Trophoblast cell (in vitro differentiated cells and primary cell): ENCODE data around the gene ISCA1. TPM values are rescaled to one million over a fixed set of nuclear protein-coding genes. Genes with fewer than 3 reads are reported as not detected.

Experiments
- DNase-seq, 2 donors: peaks; one replicate each; pipeline ENCODE4 v3.0.0-alpha.2; 2016
- H2AFZ ChIP-seq: 2 replicates; pipeline ENCODE4 v1.6.1; 2013; ENCODE audit warnings: low read length, moderate library complexity, mild to moderate bottlenecking; ENCODE audit not compliant: insufficient read depth, poor library complexity
- H2AK5ac ChIP-seq: 2 replicates; pipeline ENCODE4 v1.6.1; 2013; ENCODE audit warnings: mild to moderate bottlenecking, low read length
- H2BK120ac ChIP-seq: 2 replicates; pipeline ENCODE4 v1.6.1; 2013; ENCODE audit warnings: low read length, mild to moderate bottlenecking, moderate library complexity; ENCODE audit not compliant: insufficient read depth, poor library complexity
- H2BK12ac ChIP-seq: 2 replicates; pipeline ENCODE4 v1.6.1; 2013; ENCODE audit warnings: mild to moderate bottlenecking, low read length, moderate library complexity
- H2BK5ac ChIP-seq: 2 replicates; pipeline ENCODE4 v1.6.1; 2013; ENCODE audit warnings: low read length, low read depth, moderate library complexity, mild to moderate bottlenecking; ENCODE audit not compliant: poor library complexity
- H3K14ac ChIP-seq: 2 replicates; pipeline ENCODE4 v1.6.1; 2013; ENCODE audit warnings: mild to moderate bottlenecking, low read length
- H3K18ac ChIP-seq: 2 replicates; pipeline ENCODE4 v1.6.1; 2013; ENCODE audit warnings: mild to moderate bottlenecking, low read length
- H3K23ac ChIP-seq: 2 replicates; pipeline ENCODE4 v1.6.1; 2013; ENCODE audit warnings: low read length
- H3K27ac ChIP-seq: 2 replicates; pipeline ENCODE4 v1.5.1; 2013; ENCODE audit warnings: low read depth, mild to moderate bottlenecking, inconsistent platforms, low read length, moderate library complexity
- H3K27me3 ChIP-seq: 2 replicates; pipeline ENCODE4 v1.6.1; 2013; ENCODE audit warnings: inconsistent platforms, mild to moderate bottlenecking, low read length, moderate library complexity; ENCODE audit not compliant: insufficient read depth
- H3K36me3 ChIP-seq, 2 experiments: 1 replicate in 1 of 2; 2 replicates in 1 of 2; pipeline ENCODE4 v1.6.1; 2013; ENCODE audit warnings: low read length in 2 of 2, mild to moderate bottlenecking in 2 of 2, moderate library complexity in 1 of 2; ENCODE audit not compliant: insufficient read depth in 2 of 2, control insufficient read depth in 1 of 2
- H3K4ac ChIP-seq: 2 replicates; pipeline ENCODE4 v1.6.1; 2013; ENCODE audit warnings: low read depth, mild to moderate bottlenecking, low read length, moderate library complexity
- H3K4me1 ChIP-seq, 2 experiments: 1 replicate in 1 of 2; 2 replicates in 1 of 2; pipeline ENCODE4 v1.6.1; 2013; ENCODE audit warnings: low read length in 2 of 2, mild to moderate bottlenecking in 2 of 2, moderate library complexity in 1 of 2; ENCODE audit not compliant: insufficient read depth in 2 of 2, control insufficient read depth in 1 of 2
- H3K4me2 ChIP-seq: 2 replicates; pipeline ENCODE4 v1.6.1; 2013; ENCODE audit warnings: inconsistent platforms, mild to moderate bottlenecking, low read length, moderate library complexity
- H3K4me3 ChIP-seq: 2 replicates; pipeline ENCODE4 v1.5.1; 2013; ENCODE audit warnings: mild to moderate bottlenecking, low read depth, low read length, inconsistent platforms
- H3K79me1 ChIP-seq: one replicate; pipeline ENCODE4 v1.6.1; 2013; ENCODE audit warnings: low read length
- H3K79me2 ChIP-seq: 2 replicates; pipeline ENCODE4 v1.6.1; 2013; ENCODE audit warnings: low read length, mild to moderate bottlenecking; ENCODE audit not compliant: control insufficient read depth, insufficient read depth, poor library complexity
- H3K9ac ChIP-seq: 2 replicates; pipeline ENCODE4 v1.6.1; 2013; ENCODE audit warnings: mild to moderate bottlenecking, low read length
- H3K9me3 ChIP-seq: 2 replicates; pipeline ENCODE4 v1.6.1; 2013; ENCODE audit warnings: low read depth, mild to moderate bottlenecking, control low read depth, inconsistent platforms, low read length; ENCODE audit not compliant: insufficient read depth
- H4K12ac ChIP-seq: 2 replicates; pipeline ENCODE4 v1.6.1; 2013; ENCODE audit warnings: low read depth, mild to moderate bottlenecking, low read length, moderate library complexity
- H4K8ac ChIP-seq: 2 replicates; pipeline ENCODE4 v1.6.1; 2013; ENCODE audit warnings: low read depth, mild to moderate bottlenecking, low read length, moderate library complexity
- H4K91ac ChIP-seq: one replicate; pipeline ENCODE4 v1.6.1; 2013; ENCODE audit warnings: low read depth, mild to moderate bottlenecking, low read length, moderate library complexity
- WGBS: extraction: QIAGEN DNeasy Blood & Tissue Kit; methylation state at CpG from one replicate; pipeline ENCODE4 v1.1.7; 2013; ENCODE audit warnings: missing lambda C conversion rate; ENCODE audit not compliant: insufficient read length, insufficient coverage; ENCODE audit errors: extremely low coverage; 5-methylcytosine and 5-hydroxymethylcytosine counted together
- polyA plus RNA-seq: library from polyadenylated mRNA; stranded (reverse); fragments of 200-250 nt; gene quantifications from 2 replicates; pipeline ENCODE4 v1.2.3, GENCODE V29; 2013

ISCA1 gene
- 29.1 and 30.5 TPM in 2 replicates for polyA plus RNA-seq

GRCh38 chr9:86282077-86282978 lies at the start of gene ISCA1:
ISCA1 (minus strand) TSS chr9:86282538; CDS start chr9:86282458, 80 bp downstream.
- H4K8ac ChIP-seq, result peak within 1 kb of the TSS; percentile 88
- peak; percentile 95 for DNase-seq
- peak within 1 kb of the TSS; percentile 43 for H3K23ac ChIP-seq
- H3K14ac ChIP-seq, result peak within 1 kb of the TSS; percentile 88
- peak within 1 kb of the TSS; percentile 86 for H3K4me2 ChIP-seq
- H2AK5ac ChIP-seq, result peak within 1 kb of the TSS; percentile 9
- peaks cover 7% of the 10 kb centered on the region for H3K79me1 ChIP-seq
- peaks cover 7% of the 10 kb centered on the region for H3K79me2 ChIP-seq
- peaks cover 4 to 5% of the 10 kb centered on the region in 2 experiments for H3K36me3 ChIP-seq
- H2BK12ac ChIP-seq, result no peak within 1 kb of the TSS
- H3K9me3 ChIP-seq, result peaks cover 1% of the 10 kb centered on the region
- H2BK120ac ChIP-seq, result peak within 1 kb of the TSS; percentile 81
- peaks cover 2 to 7% of the 10 kb centered on the region in 2 experiments for H3K4me1 ChIP-seq
- WGBS, result no CpG with 5 or more reads among the region's 101 CpGs
- peak within 1 kb of the TSS; percentile 91 for H3K18ac ChIP-seq
- H4K91ac ChIP-seq, result peak within 1 kb of the TSS; percentile 92
- H3K9ac ChIP-seq, result peak within 1 kb of the TSS; percentile 88
- H4K12ac ChIP-seq, result peak within 1 kb of the TSS; percentile 92
- peak within 1 kb of the TSS; percentile 50 for H3K4ac ChIP-seq
- peak within 1 kb of the TSS; percentile 85 for H2BK5ac ChIP-seq
- H3K27ac ChIP-seq, result peak within 1 kb of the TSS; percentile 90
- peak within 1 kb of the TSS; percentile 99 for H3K4me3 ChIP-seq
- H3K27me3 ChIP-seq, result no peaks in the 10 kb centered on the region
- peak within 1 kb of the TSS; percentile 89 for H2AFZ ChIP-seq

- H3K4ac ChIP-seq, result no peak overlapping the region
- no peaks in the 10 kb centered on the region for H3K4me1 ChIP-seq
- H3K79me2 ChIP-seq, result no peaks in the 10 kb centered on the region
- no peak overlapping the region for H4K12ac ChIP-seq
- no peak overlapping the region for H2AK5ac ChIP-seq
- H2BK120ac ChIP-seq, result no peak overlapping the region
- no peak overlapping the region for H2BK5ac ChIP-seq
- no peak overlapping the region for H2BK12ac ChIP-seq
- no peak overlapping the region for H4K8ac ChIP-seq
- no CpG with 5 or more reads among the region's 5 CpGs for WGBS
- H3K23ac ChIP-seq, result no peak overlapping the region
- H2AFZ ChIP-seq, result no peak overlapping the region
- no peak overlapping the region for H3K18ac ChIP-seq
- no peak overlapping the region for H3K4me3 ChIP-seq
- H3K79me1 ChIP-seq, result no peaks in the 10 kb centered on the region
- H3K14ac ChIP-seq, result no peak overlapping the region
- H3K27me3 ChIP-seq, result no peaks in the 10 kb centered on the region
- no peak overlapping the region for H3K4me2 ChIP-seq
- no peak overlapping the region for H4K91ac ChIP-seq
- no peaks in the 10 kb centered on the region for H3K9me3 ChIP-seq
- no peak for DNase-seq
- no peak overlapping the region for H3K9ac ChIP-seq
- H3K36me3 ChIP-seq, result peaks cover 8 to 16% of the 10 kb centered on the region in 2 experiments
- H3K27ac ChIP-seq, result no peak overlapping the region
Measured at GRCh38 chr9:86330186-86330585, 47.8 kb upstream of the ISCA1 start.

- H2AFZ ChIP-seq, result no peak overlapping the region
- DNase-seq, result no peak
- H4K12ac ChIP-seq, result no peak overlapping the region
- H2BK5ac ChIP-seq, result no peak overlapping the region
- H3K4me1 ChIP-seq, result no peaks in the 10 kb centered on the region
- no peak overlapping the region for H3K27ac ChIP-seq
- no peaks in the 10 kb centered on the region for H3K79me1 ChIP-seq
- no peak overlapping the region for H3K9ac ChIP-seq
- H2BK120ac ChIP-seq, result no peak overlapping the region
- no peak overlapping the region for H4K8ac ChIP-seq
- H4K91ac ChIP-seq, result no peak overlapping the region
- H2BK12ac ChIP-seq, result no peak overlapping the region
- H3K27me3 ChIP-seq, result no peaks in the 10 kb centered on the region
- H2AK5ac ChIP-seq, result no peak overlapping the region
- peaks cover 8 to 16% of the 10 kb centered on the region in 2 experiments for H3K36me3 ChIP-seq
- no CpG with 5 or more reads among the region's 1 CpG for WGBS
- H3K4me2 ChIP-seq, result no peak overlapping the region
- H3K18ac ChIP-seq, result no peak overlapping the region
- H3K23ac ChIP-seq, result no peak overlapping the region
- H3K9me3 ChIP-seq, result no peaks in the 10 kb centered on the region
- no peak overlapping the region for H3K14ac ChIP-seq
- no peak overlapping the region for H3K4me3 ChIP-seq
- H3K79me2 ChIP-seq, result no peaks in the 10 kb centered on the region
- no peak overlapping the region for H3K4ac ChIP-seq
Measured at GRCh38 chr9:86329649-86330048, 47.3 kb upstream of the ISCA1 start.

GRCh38 chr9:86328156-86328555 lies 45.8 kb upstream of the ISCA1 start:
- H3K4ac ChIP-seq, result no peak overlapping the region
- H3K4me1 ChIP-seq, result no peaks in the 10 kb centered on the region
- H3K27me3 ChIP-seq, result no peaks in the 10 kb centered on the region
- no peak overlapping the region for H2BK5ac ChIP-seq
- no peak overlapping the region for H3K4me2 ChIP-seq
- H2AK5ac ChIP-seq, result no peak overlapping the region
- H3K36me3 ChIP-seq, result peaks cover 12 to 22% of the 10 kb centered on the region in 2 experiments
- H4K8ac ChIP-seq, result no peak overlapping the region
- no peak overlapping the region for H4K91ac ChIP-seq
- H3K27ac ChIP-seq, result no peak overlapping the region
- no peak overlapping the region for H2BK12ac ChIP-seq
- no CpG with 5 or more reads among the region's 4 CpGs for WGBS
- H3K9me3 ChIP-seq, result no peaks in the 10 kb centered on the region
- no peak overlapping the region for H3K4me3 ChIP-seq
- H3K79me1 ChIP-seq, result no peaks in the 10 kb centered on the region
- no peak overlapping the region for H2AFZ ChIP-seq
- no peak overlapping the region for H4K12ac ChIP-seq
- no peak overlapping the region for H3K9ac ChIP-seq
- no peak overlapping the region for H3K23ac ChIP-seq
- no peak overlapping the region for H3K14ac ChIP-seq
- H3K79me2 ChIP-seq, result no peaks in the 10 kb centered on the region
- no peak overlapping the region for H3K18ac ChIP-seq
- H2BK120ac ChIP-seq, result no peak overlapping the region
- DNase-seq, result no peak
